Measurements from ENCODE around the gene SH3TC2. TPM values are rescaled to one million over a fixed set of nuclear protein-coding genes. Genes with fewer than 3 reads are reported as not detected.

The SH3TC2 gene
- total RNA-seq, 1 donor from 2014 or later, result 0.21 TPM

GRCh38 chr5:149002053-149002452, 60.8 kb downstream of the SH3TC2 start:
- Histone ChIP-seq H3K27me3 (no peaks in the 10 kb centered on the region), H3K4me1 (no peaks in the 10 kb centered on the region), H3K27ac (no peak overlapping the region), H3K9me3 (no peaks in the 10 kb centered on the region), H3K36me3 (no peaks in the 10 kb centered on the region), H3K4me3 (no peak overlapping the region)
- TF ChIP-seq CTCF (IDR thresholded peaks at IDR 0.05), result no peak
- intact Hi-C loops (cut with DNase I), result no loop called here
- DNase-seq (ENCODE audit: low spot score in 2 of 2), result no peak

- Histone ChIP-seq H3K4me3 (no peak overlapping the region), H3K9me3 (no peaks in the 10 kb centered on the region), H3K27me3 (no peaks in the 10 kb centered on the region), H3K4me1 (peaks cover 0 to 3% of the 10 kb centered on the region in 2 donors), H3K27ac (no peak overlapping the region), H3K36me3 (no peaks in the 10 kb centered on the region)
- no peak for DNase-seq (ENCODE audit: low spot score in 2 of 2)
- intact Hi-C loops (cut with DNase I), result no loop called here
- no peak for TF ChIP-seq CTCF (IDR thresholded peaks at IDR 0.05)
Measured at GRCh38 chr5:149001162-149001561, 61.7 kb downstream of the SH3TC2 start.

GRCh38 chr5:148999741-149000140, 63.1 kb downstream of the SH3TC2 start:
- H3K27ac ChIP-seq, result no peak overlapping the region
- no peaks in the 10 kb centered on the region for H3K9me3 ChIP-seq
- TF ChIP-seq CTCF (IDR thresholded peaks at IDR 0.05), result no peak
- H3K4me3 ChIP-seq, result no peak overlapping the region
- DNase-seq (ENCODE audit: low spot score in 2 of 2), result no peak
- H3K36me3 ChIP-seq, result no peaks in the 10 kb centered on the region
- no peaks in the 10 kb centered on the region for H3K27me3 ChIP-seq
- H3K4me1 ChIP-seq, result peaks cover 0 to 3% of the 10 kb centered on the region in 2 donors
- intact Hi-C loops (cut with DNase I), result loop anchor here (2.0 to 10.0 kb wide), 5 partner anchors 37 to 555 kb away; partner anchors contain the start of gene ADRB2

- intact Hi-C loops (cut with DNase I), result loop anchor here (1.0 to 10.0 kb wide), 6 partner anchors 36 to 553 kb away; partner anchors contain the start of gene ADRB2
- Histone ChIP-seq H3K4me3 (no peak overlapping the region), H3K27ac (no peak overlapping the region), H3K27me3 (no peaks in the 10 kb centered on the region), H3K9me3 (no peaks in the 10 kb centered on the region), H3K4me1 (peaks cover 0 to 3% of the 10 kb centered on the region in 2 donors), H3K36me3 (no peaks in the 10 kb centered on the region)
- DNase-seq (ENCODE audit: low spot score in 2 of 2), result no peak
- peak; percentile 62 to 70 (median 67) for TF ChIP-seq CTCF (IDR thresholded peaks at IDR 0.05)
Measured at GRCh38 chr5:148998174-148998797, 64.6 kb downstream of the SH3TC2 start.

GRCh38 chr5:148996270-148996669, 66.6 kb downstream of the SH3TC2 start:
- no peaks in the 10 kb centered on the region for H3K36me3 ChIP-seq
- no peak for TF ChIP-seq CTCF (IDR thresholded peaks at IDR 0.05)
- no peak overlapping the region for H3K4me3 ChIP-seq
- H3K9me3 ChIP-seq, result no peaks in the 10 kb centered on the region
- H3K27ac ChIP-seq, result no peak overlapping the region
- intact Hi-C loops (cut with DNase I), result loop anchor here (2.0 to 10.0 kb wide), 4 partner anchors 34 to 551 kb away; no protein-coding TSS in a partner anchor
- peaks cover 0 to 3% of the 10 kb centered on the region in 2 donors for H3K4me1 ChIP-seq
- no peak for DNase-seq (ENCODE audit: low spot score in 2 of 2)
- no peaks in the 10 kb centered on the region for H3K27me3 ChIP-seq

Measured in ascending aorta (tissue), 2 donors.